Uterus (tissue), 2 donors: ENCODE results near the gene RGR.
"Not testable (repeated sequence)": the region's sequence is repeated elsewhere in the genome, so short reads cannot be mapped to it uniquely, and the experiment has no call there.

Experiments
- CTCF ChIP-seq, 4 experiments: fragments of 200-600 bp in 2 of 4; fragments of 450-650 bp in 2 of 4; sonication (generic) in 2 of 4; IDR thresholded peaks; one replicate each; pipeline ENCODE4 v1.5.1; 2016 to 2019; ENCODE audit warnings: antibody characterized with exemption in 4 of 4, mild to moderate bottlenecking in 2 of 4, moderate library complexity in 1 of 4
- POLR2A ChIP-seq, 2 donors: fragments of 450-650 bp; IDR thresholded peaks; one replicate each; pipeline ENCODE4 v1.6.1; 2016; ENCODE audit warnings: antibody characterized with exemption in 2 of 2, mild to moderate bottlenecking in 1 of 2, moderate library complexity in 1 of 2

DNA sequence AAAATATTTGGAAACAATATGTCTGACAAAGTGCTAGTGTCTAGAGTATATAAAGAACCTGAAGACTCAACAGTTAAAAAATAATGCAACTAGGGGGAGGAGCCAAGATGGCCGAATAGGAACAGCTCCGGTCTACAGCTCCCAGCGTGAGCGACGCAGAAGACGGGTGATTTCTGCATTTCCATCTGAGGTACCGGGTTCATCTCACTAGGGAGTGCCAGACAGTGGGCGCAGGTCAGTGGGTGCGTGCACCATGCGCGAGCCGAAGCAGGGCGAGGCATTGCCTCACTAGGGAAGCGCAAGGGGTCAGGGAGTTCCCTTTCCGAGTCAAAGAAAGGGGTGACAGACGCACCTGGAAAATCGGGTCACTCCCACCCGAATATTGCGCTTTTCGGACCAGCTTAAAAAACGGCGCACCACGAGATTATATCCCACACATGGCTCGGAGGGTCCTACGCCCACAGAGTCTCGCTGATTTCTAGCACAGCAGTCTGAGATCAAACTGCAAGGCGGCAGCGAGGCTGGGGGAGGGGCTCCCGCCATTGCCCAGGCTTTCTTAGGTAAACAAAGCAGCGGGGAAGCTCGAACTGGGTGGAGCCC, 35.1 kb downstream of the RGR start:
- TF ChIP-seq CTCF, POLR2A (IDR thresholded peaks at IDR 0.05): not testable (repeated sequence)
